Activated T-cell treated with anti-CD3 and anti-CD28 coated beads for 48 hours (primary cell): ENCODE measurements around the gene RNU5B-1.
"Not testable (repeated sequence)": the region's sequence is repeated elsewhere in the genome, so short reads cannot be mapped to it uniquely, and the experiment has no call there.

ENCODE experiments used
- DNase-seq: peaks from one replicate; pipeline ENCODE4 v3.0.0-alpha.2; 2020; ENCODE audit warnings: low read depth

The RNU5B-1 gene

GRCh38 chr15:65344214-65344913, 39.9 kb downstream of the RNU5B-1 start:
- DNase-seq: no peak

GRCh38 chr15:65344914-65345275, 40.4 kb downstream of the RNU5B-1 start:
- no peak for DNase-seq

GRCh38 chr15:65346856-65347598, 42.5 kb downstream of the RNU5B-1 start:
- no peak for DNase-seq

GRCh38 chr15:65347756-65348155, 43.3 kb downstream of the RNU5B-1 start:
- DNase-seq: not testable (repeated sequence)

- no peak for DNase-seq
Observed at GRCh38 chr15:65349338-65349737, 44.9 kb downstream of the RNU5B-1 start.

- DNase-seq: not testable (repeated sequence)
Observed at GRCh38 chr15:65351972-65352371, 47.5 kb downstream of the RNU5B-1 start.
